Inflammatory macrophage treated with lipopolysaccharide for 1 hour (primary cell): ENCODE results near the gene BCAM.
"Not testable (repeated sequence)": the region's sequence is repeated elsewhere in the genome, so short reads cannot be mapped to it uniquely, and the experiment has no call there.

Experiments used
- DNase-seq, 2 donors: peaks; one replicate each; pipeline ENCODE4 v3.0.0-alpha.2; 2020 to 2022

Gene BCAM

GRCh38 chr19:44818466-44819031 lies 9.6 kb downstream of the BCAM start:
- DNase-seq: no peak

GRCh38 chr19:44819246-44819832 lies 10.4 kb downstream of the BCAM start:
- DNase-seq: no peak

DNA sequence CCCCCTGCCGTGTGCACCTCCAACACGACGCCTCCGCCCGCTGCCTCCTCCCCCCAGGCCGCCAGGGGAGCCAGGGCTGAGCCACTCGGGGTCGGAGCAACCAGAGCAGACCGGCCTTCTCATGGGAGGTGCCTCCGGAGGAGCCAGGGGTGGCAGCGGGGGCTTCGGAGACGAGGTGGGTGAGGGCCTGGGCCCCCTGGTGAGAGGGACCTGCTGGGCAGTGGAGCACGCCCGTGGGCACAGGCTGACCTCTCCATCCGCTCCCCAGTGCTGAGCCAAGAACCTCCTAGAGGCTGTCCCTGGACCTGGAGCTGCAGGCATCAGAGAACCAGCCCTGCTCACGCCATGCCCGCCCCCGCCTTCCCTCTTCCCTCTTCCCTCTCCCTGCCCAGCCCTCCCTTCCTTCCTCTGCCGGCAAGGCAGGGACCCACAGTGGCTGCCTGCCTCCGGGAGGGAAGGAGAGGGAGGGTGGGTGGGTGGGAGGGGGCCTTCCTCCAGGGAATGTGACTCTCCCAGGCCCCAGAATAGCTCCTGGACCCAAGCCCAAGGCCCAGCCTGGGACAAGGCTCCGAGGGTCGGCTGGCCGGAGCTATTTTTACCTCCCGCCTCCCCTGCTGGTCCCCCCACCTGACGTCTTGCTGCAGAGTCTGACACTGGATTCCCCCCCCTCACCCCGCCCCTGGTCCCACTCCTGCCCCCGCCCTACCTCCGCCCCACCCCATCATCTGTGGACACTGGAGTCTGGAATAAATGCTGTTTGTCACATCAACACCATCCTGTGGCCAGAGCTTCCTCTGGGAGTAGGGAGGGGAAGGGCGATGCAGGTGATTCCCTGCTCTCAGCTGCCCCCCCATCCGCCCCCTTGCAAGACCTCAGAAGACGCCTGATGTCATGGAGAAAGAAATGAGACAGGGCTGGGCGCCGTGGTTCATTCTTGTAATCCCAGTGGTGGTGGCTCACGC lies 12.0 kb downstream of the BCAM start:
- DNase-seq: peak; percentile 35 to 36

GRCh38 chr19:44822177-44822576 lies 13.3 kb downstream of the BCAM start:
- DNase-seq: no peak

GRCh38 chr19:44822670-44823372 lies 13.9 kb downstream of the BCAM start:
- DNase-seq: no peak

- DNase-seq: no peak
Observed at GRCh38 chr19:44823373-44823698, 14.4 kb downstream of the BCAM start.

GRCh38 chr19:44824761-44825160 lies 15.9 kb downstream of the BCAM start:
- no peak for DNase-seq

DNA sequence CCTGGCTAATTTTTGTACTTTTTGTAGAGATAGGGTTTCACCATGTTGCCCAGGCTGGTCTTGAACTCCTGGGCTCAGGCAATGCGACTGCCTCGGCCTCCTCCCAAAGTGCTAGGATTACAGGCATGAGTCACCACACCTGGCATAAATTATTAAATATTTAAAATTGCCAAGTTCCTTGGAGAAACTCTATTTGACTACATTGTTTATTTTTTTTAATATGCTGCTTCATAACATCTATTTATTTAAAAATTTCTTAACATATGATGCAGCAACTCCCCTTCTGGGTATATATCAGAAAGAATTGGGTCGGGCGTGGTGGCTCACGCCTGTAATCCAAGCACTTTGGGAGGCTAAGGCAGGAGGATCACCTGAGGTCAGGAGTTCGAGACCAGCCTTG lies 24.0 kb downstream of the BCAM start:
- DNase-seq: not testable (repeated sequence)

DNA sequence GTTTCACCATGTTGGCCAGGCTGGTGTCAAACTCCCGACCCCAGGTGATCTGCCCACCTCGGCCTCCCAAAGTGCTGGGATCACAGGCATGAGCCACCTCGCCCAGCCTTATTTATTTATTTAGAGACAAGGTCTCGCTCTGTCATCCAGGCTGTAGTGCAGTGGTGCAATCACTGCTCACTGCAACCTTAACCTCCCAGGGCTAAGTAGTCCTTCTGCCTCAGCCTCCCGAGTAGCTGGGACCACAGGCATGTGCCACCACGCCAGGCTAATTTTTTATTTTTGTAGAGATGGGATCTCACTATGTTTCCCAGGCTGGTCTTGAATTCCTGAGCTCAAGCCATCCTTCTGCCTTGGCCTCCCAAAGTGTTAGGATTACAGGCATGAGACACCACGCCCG lies 25.5 kb downstream of the BCAM start:
- DNase-seq: not testable (repeated sequence)

DNA sequence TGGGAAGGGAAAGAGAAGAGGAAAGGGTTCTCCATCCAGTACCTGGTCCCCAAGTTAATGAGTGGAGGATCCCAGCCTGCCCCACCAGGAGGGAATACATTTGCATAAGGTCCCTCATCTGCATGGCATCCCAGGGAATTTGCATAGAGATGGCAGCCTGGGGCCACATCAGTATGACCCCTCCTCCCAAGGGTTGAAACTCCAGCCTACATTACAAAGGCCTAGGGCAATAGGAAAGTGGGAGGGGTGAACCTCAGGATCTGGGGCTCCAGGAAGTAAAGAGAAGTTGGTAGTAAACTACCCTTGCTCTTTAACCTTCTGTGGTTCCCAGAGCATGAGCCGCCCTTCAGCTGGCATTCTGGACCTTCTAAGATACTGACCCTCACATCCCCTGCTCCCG lies 30.4 kb downstream of the BCAM start:
- DNase-seq: no peak

DNA sequence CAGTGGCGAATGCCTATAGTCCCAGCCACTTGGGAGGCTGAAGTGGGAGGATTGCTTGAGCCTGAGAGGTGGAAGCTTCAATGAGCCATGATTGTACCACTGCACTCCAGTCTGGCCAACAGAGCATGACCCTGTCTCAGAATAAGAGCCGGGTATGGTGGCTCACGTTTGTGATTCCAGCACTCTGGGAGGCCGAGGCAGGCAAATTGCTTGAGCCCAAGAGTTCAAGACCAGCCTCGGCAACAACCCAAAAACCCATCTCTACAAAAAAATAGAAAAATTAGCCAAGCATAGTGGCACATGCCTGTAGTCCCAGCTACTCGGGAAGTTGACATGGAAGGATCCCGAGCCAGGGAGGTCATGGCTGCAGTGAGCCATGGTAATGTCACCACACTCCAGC lies 31.9 kb downstream of the BCAM start:
- no peak for DNase-seq

DNA sequence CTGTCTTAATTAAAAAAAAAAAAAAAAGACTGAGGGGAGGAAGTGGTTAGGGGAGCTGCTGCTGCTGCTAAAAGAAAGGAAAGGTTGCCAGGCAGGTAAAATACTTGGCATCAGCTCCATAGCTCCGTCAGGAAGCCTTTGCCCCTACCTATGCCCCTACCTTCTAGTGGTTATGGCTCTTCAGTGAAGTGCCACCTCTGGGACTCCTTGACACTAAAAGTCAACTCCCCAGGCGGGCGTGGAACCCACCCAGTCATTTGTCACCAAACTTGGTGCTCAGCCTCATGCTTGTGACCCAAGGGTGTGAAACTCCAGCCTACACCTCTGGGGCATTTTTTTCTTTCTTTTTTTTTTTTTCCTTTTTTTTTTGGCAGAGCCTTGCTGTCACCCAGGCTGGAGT lies 32.3 kb downstream of the BCAM start:
- no peak for DNase-seq

GRCh38 chr19:44845286-44845611 lies 36.3 kb downstream of the BCAM start:
- no peak for DNase-seq

- peak; percentile 95 to 100 for DNase-seq
Observed at GRCh38 chr19:44845612-44846454, 36.9 kb downstream of the BCAM start, which contains the start of gene NECTIN2. Gene NECTIN2, plus strand, starts transcription at chr19:44846297. Its CDS starts 229 bp downstream, at chr19:44846526.

GRCh38 chr19:44846455-44847143 lies 37.7 kb downstream of the BCAM start:
- no peak for DNase-seq

GRCh38 chr19:44847144-44848035 lies 38.5 kb downstream of the BCAM start:
- DNase-seq: peak; percentile 72 to 74

- DNase-seq: peak; percentile 82 to 94
Observed at GRCh38 chr19:44848036-44848811, 39.3 kb downstream of the BCAM start.

DNA sequence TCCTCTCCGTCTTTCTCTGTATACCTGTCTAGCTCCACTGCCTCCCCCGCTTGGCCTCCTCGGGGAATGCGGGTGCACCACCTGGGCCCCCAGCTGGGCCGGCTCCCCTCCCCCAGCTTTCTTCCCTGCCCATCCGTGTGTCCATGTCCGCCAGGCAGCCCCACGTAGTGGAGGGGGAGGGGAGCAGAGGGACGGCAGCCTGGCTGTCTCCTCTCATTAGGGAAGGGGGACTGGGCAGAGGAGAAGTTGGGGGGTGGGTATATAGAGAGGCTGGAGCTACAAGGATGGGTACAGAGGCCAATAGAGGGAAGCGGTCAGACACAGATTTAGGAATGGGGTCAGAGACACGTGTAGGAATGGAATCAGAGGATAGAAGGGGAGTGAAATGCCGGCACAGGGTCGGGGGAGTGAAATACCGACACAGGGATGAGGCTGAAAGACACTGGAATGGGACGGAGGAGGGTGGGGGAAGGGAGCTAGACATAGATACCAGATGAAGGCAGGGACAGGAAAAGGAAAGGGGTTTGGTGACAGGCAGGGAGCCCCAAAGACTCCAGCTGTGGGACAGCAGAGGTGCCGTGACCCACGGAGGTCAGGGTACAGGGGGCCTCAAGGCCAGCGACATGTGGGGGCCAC lies 40.0 kb downstream of the BCAM start:
- DNase-seq: no peak

GRCh38 chr19:44850641-44851109 lies 41.8 kb downstream of the BCAM start:
- no peak for DNase-seq
